GM23248 (cell line): ENCODE results near the gene CDK3. TPM values are rescaled to one million over a fixed set of nuclear protein-coding genes. Genes with fewer than 3 reads are reported as not detected.

Experiments
- DNase-seq: peaks from one replicate; pipeline ENCODE4 v3.0.0-alpha.2; 2015
- H2AFZ ChIP-seq: fragments of 200-600 bp; sonication (generic); 2 replicates; pipeline ENCODE4 v1.6.1; 2016; ENCODE audit warnings: antibody characterized with exemption
- H3F3A ChIP-seq: fragments of 200-600 bp; sonication (generic); 2 replicates; pipeline ENCODE4 v1.6.1; 2016; ENCODE audit warnings: mild to moderate bottlenecking, antibody characterized with exemption, mixed run types; ENCODE audit not compliant: insufficient read depth
- H3K27ac ChIP-seq: fragments of 200-600 bp; sonication (generic); 2 replicates; pipeline ENCODE4 v1.5.1; 2016; ENCODE audit warnings: mild to moderate bottlenecking
- H3K27me3 ChIP-seq: fragments of 200-600 bp; sonication (generic); replicated peaks from 2 replicates; pipeline ENCODE4 v1.6.1; 2016; ENCODE audit warnings: mild to moderate bottlenecking; ENCODE audit not compliant: insufficient read depth
- H3K36me3 ChIP-seq: fragments of 200-600 bp; sonication (generic); 2 replicates; pipeline ENCODE4 v1.6.1; 2016; ENCODE audit warnings: low read depth, mild to moderate bottlenecking
- H3K4me1 ChIP-seq: fragments of 200-600 bp; sonication (generic); 2 replicates; pipeline ENCODE4 v1.6.1; 2016; ENCODE audit warnings: mild to moderate bottlenecking; ENCODE audit not compliant: insufficient read depth
- H3K4me2 ChIP-seq: fragments of 200-600 bp; sonication (generic); one replicate; pipeline ENCODE4 v1.6.1; 2016; ENCODE audit warnings: mild to moderate bottlenecking; ENCODE audit not compliant: unreplicated experiment
- H3K4me3 ChIP-seq: fragments of 200-600 bp; sonication (generic); 2 replicates; pipeline ENCODE4 v1.5.1; 2016; ENCODE audit warnings: mild to moderate bottlenecking
- H3K79me2 ChIP-seq: fragments of 200-600 bp; sonication (generic); 2 replicates; pipeline ENCODE4 v1.6.1; 2016; ENCODE audit warnings: mild to moderate bottlenecking; ENCODE audit not compliant: insufficient read depth
- H3K9ac ChIP-seq: fragments of 200-600 bp; sonication (generic); 2 replicates; pipeline ENCODE4 v1.6.1; 2016; ENCODE audit warnings: mild to moderate bottlenecking
- H3K9me2 ChIP-seq: fragments of 200-600 bp; sonication (generic); 2 replicates; pipeline ENCODE4 v1.6.1; 2016; ENCODE audit warnings: mixed run types, mild to moderate bottlenecking, moderate library complexity; ENCODE audit not compliant: insufficient read depth
- H3K9me3 ChIP-seq: fragments of 200-600 bp; sonication (generic); one replicate; pipeline ENCODE4 v1.6.1; 2017; ENCODE audit warnings: low read depth
- H4K20me1 ChIP-seq: fragments of 200-600 bp; sonication (generic); 2 replicates; pipeline ENCODE4 v1.6.0; 2016; ENCODE audit not compliant: insufficient read depth
- EZH2 ChIP-seq: fragments of 200-600 bp; sonication (generic); IDR thresholded peaks from 2 replicates; pipeline ENCODE4 v1.6.1; 2018; ENCODE audit warnings: antibody characterized with exemption, mild to moderate bottlenecking; ENCODE audit not compliant: insufficient read depth, poor library complexity, severe bottlenecking
- EZH2phosphoT487 ChIP-seq: fragments of 200-600 bp; sonication (generic); IDR thresholded peaks from 2 replicates; pipeline ENCODE4 v1.6.1; 2018; ENCODE audit warnings: antibody characterized with exemption, moderate library complexity, mild to moderate bottlenecking, low read depth; ENCODE audit not compliant: insufficient read depth
- WGBS, 2 experiments: methylation state at CpG; one replicate each; pipeline ENCODE4 v1.1.6; 2015 to 2017; ENCODE audit warnings: low lambda C conversion rate in 2 of 2, low coverage in 1 of 2; ENCODE audit errors: missing lambda C conversion rate in 2 of 2; 5-methylcytosine and 5-hydroxymethylcytosine counted together
- in situ Hi-C: fragments of 300-500 bp; cut with MboI; formaldehyde crosslinking; loops from 2 replicates; pipeline ENCODE4 v1.15.0; 2020
- polyA plus RNA-seq: library from polyadenylated mRNA; unstranded; fragments of >200 nt; fragmentation: Nextera tagmentation; extraction: Ambion mirVana; gene quantifications from 2 replicates; pipeline ENCODE4 v1.2.1, GENCODE V29; 2016
- total RNA-seq: library from RNA; depleted of rRNA; stranded (reverse); fragments of >200 nt; shearing (Covaris generic); gene quantifications from 2 replicates; pipeline ENCODE4 v1.2.3, GENCODE V29; 2014

Gene CDK3
- total and polyA plus RNA-seq, 2 experiments from 2014 or later: 0.43 to 2.0 TPM

DNA sequence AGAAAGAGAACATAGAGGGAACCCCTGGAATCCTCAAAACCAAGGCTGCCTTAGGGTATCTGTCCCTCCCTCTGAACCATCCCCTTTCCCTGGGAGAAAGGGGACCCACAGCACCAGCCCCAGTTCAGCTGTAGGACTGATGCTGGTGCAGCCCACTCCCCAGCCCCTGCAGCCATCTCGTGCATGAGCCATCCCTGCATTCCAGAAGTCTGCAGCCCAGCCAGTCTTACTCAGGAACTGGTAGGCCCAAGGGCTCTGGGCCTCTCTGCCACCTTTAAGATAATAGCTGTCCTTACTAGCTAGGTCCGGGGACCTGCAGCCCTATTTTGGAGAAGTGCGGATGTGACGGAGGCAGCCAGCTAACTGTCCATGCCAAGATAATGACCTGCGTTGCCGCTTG lies 32.5 kb downstream of the CDK3 start:
- Histone ChIP-seq H4K20me1 (no peaks in the 10 kb centered on the region), H3K27me3 (no peaks in the 10 kb centered on the region), H3K4me2 (no peak overlapping the region), H3K4me1 (no peaks in the 10 kb centered on the region), H2AFZ (no peak overlapping the region), H3K36me3 (no peaks in the 10 kb centered on the region), H3K9me2 (no peaks in the 10 kb centered on the region), H3K27ac (no peak overlapping the region), H3K9me3 (no peaks in the 10 kb centered on the region), H3K79me2 (no peaks in the 10 kb centered on the region), H3K4me3 (no peak overlapping the region), H3K9ac (no peak overlapping the region), H3F3A (peaks cover 7% of the 10 kb centered on the region; the same call in 1 of the 2 replicates)
- DNase-seq: no peak
- no peak for TF ChIP-seq EZH2phosphoT487
- no peak for TF ChIP-seq EZH2
- in situ Hi-C loops: no loop called here
- 98 to 99% methylated on average over 6 of the region's 6 CpGs for WGBS, 2 experiments

- no peaks in the 10 kb centered on the region for H3K79me2 ChIP-seq
- H3F3A ChIP-seq: peaks cover 20% of the 10 kb centered on the region; the same call in 1 of the 2 replicates
- no peak overlapping the region for H3K4me2 ChIP-seq
- H3K9ac ChIP-seq: no peak overlapping the region
- in situ Hi-C loops: no loop called here
- H3K27ac ChIP-seq: no peak overlapping the region
- no peaks in the 10 kb centered on the region for H3K4me1 ChIP-seq
- no peaks in the 10 kb centered on the region for H4K20me1 ChIP-seq
- no peak overlapping the region for H2AFZ ChIP-seq
- no peaks in the 10 kb centered on the region for H3K9me2 ChIP-seq
- peaks cover 13% of the 10 kb centered on the region for H3K36me3 ChIP-seq
- DNase-seq: no peak
- no peak overlapping the region for H3K4me3 ChIP-seq
- H3K27me3 ChIP-seq: no peaks in the 10 kb centered on the region
- WGBS, 2 experiments: 53 to 59% methylated on average over 13 of the region's 13 CpGs
- TF ChIP-seq EZH2 (no peak), EZH2phosphoT487 (no peak)
- no peaks in the 10 kb centered on the region for H3K9me3 ChIP-seq
Observed at GRCh38 chr17:76034428-76035350, 34.0 kb downstream of the CDK3 start.

- Histone ChIP-seq H3K79me2 (no peaks in the 10 kb centered on the region), H2AFZ (no peak overlapping the region), H3K27ac (no peak overlapping the region), H3K4me3 (no peak overlapping the region), H3K9me2 (no peaks in the 10 kb centered on the region), H3K9me3 (no peaks in the 10 kb centered on the region), H3K4me1 (no peaks in the 10 kb centered on the region), H4K20me1 (no peaks in the 10 kb centered on the region), H3K36me3 (peaks cover 23% of the 10 kb centered on the region), H3K9ac (no peak overlapping the region), H3K27me3 (no peaks in the 10 kb centered on the region), H3F3A (peaks cover 20% of the 10 kb centered on the region; the same call in 1 of the 2 replicates), H3K4me2 (no peak overlapping the region)
- 34 to 37% methylated on average over 22 of the region's 22 CpGs for WGBS, 2 experiments
- in situ Hi-C loops: no loop called here
- DNase-seq: no peak
- TF ChIP-seq EZH2: no peak
- TF ChIP-seq EZH2phosphoT487: no peak
Observed at GRCh38 chr17:76036497-76037261, 36.0 kb downstream of the CDK3 start.

DNA sequence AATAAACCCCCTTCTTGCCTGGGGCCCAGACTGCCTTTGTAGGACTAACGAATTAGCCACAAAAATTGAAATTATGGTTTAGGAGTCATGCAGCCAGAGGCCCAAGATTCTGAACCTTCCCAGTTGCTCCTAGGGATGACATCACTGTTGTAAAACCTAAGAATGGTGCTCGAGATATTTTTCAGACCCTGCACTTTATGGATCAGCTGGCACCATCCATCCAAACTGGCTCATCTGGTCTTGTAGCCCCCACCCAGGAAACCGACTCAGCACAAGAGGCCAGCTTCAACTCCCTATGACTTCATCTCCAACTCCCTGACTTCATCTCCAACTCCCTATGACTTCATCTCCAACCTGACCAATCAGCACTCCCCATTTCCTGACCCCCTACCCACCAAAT lies 37.4 kb downstream of the CDK3 start:
- TF ChIP-seq EZH2: no peak
- TF ChIP-seq EZH2phosphoT487: no peak
- no peak overlapping the region for H2AFZ ChIP-seq
- in situ Hi-C loops: no loop called here
- no peaks in the 10 kb centered on the region for H3K9me3 ChIP-seq
- H3F3A ChIP-seq: peaks cover 20% of the 10 kb centered on the region; the same call in 1 of the 2 replicates
- H3K79me2 ChIP-seq: no peaks in the 10 kb centered on the region
- H3K27ac ChIP-seq: no peak overlapping the region
- DNase-seq: no peak
- H3K4me2 ChIP-seq: no peak overlapping the region
- H3K4me3 ChIP-seq: no peak overlapping the region
- peaks cover 23% of the 10 kb centered on the region for H3K36me3 ChIP-seq
- no peaks in the 10 kb centered on the region for H3K4me1 ChIP-seq
- WGBS, 2 experiments: 89 to 94% methylated on average over 3 of the region's 3 CpGs
- no peaks in the 10 kb centered on the region for H3K27me3 ChIP-seq
- H3K9ac ChIP-seq: no peak overlapping the region
- H3K9me2 ChIP-seq: no peaks in the 10 kb centered on the region
- no peaks in the 10 kb centered on the region for H4K20me1 ChIP-seq
